ENCODE results near the gene RAP2A.

- no peak for TF ChIP-seq EZH2 (IDR thresholded peaks at IDR 0.05; ENCODE audit: low read length, unreplicated experiment)
- no peak for TF ChIP-seq CTCF (conservative IDR thresholded peaks at IDR 0.05; ENCODE audit: low read depth, low read length)
- TF ChIP-seq EZH2phosphoT487 (IDR thresholded peaks at IDR 0.05; ENCODE audit: borderline replicate concordance, low read length): no peak
These were observed 5.1 kb downstream of the RAP2A start for GRCh38 chr13:97438856-97439595.
